ENCODE measurements around the gene PHF1.
"Not testable (repeated sequence)": the region's sequence is repeated elsewhere in the genome, so short reads cannot be mapped to it uniquely, and the experiment has no call there.

- not testable (repeated sequence) for TF ChIP-seq CTCF (IDR thresholded peaks at IDR 0.05; ENCODE audit: low read depth, low read length, missing input control); RXRA (IDR thresholded peaks at IDR 0.05); HNF4G (IDR thresholded peaks at IDR 0.05); MAX (IDR thresholded peaks at IDR 0.05); RAD21 (IDR thresholded peaks at IDR 0.05); YY1 (IDR thresholded peaks at IDR 0.05); TAF1 (conservative IDR thresholded peaks at IDR 0.05); JUND (IDR thresholded peaks at IDR 0.05); ZBTB33 (IDR thresholded peaks at IDR 0.05); EGR1 (IDR thresholded peaks at IDR 0.05; ENCODE audit: low read depth in 2 of 2); FOXA1 (IDR thresholded peaks at IDR 0.05); SP1 (IDR thresholded peaks at IDR 0.05); HNF4A (conservative IDR thresholded peaks at IDR 0.05); GABPA (IDR thresholded peaks at IDR 0.05 in 1 of 2, conservative IDR thresholded peaks at IDR 0.05 in 1 of 2)
Observed at GRCh38 chr6:33371901-33372300, 38.9 kb upstream of the PHF1 start.

All from liver (tissue), 3 donors.